ENCODE results near the gene UCHL3.

The UCHL3 gene

GRCh38 chr13:75518439-75519088 is 31.0 kb upstream of the UCHL3 start:
- H3K79me2 ChIP-seq (ENCODE audit: insufficient read depth, low read length) = no peaks in the 10 kb centered on the region
- no peak for TF ChIP-seq CTCF (IDR thresholded peaks at IDR 0.05; ENCODE audit: low read length)
- no peak for TF ChIP-seq EZH2 (IDR thresholded peaks at IDR 0.05; ENCODE audit: borderline replicate concordance, low read length)
- H3K36me3 ChIP-seq (ENCODE audit: insufficient read depth, low read length) = no peaks in the 10 kb centered on the region
- H3K27me3 ChIP-seq (ENCODE audit: insufficient read depth, low read length) = no peaks in the 10 kb centered on the region
- H3K4me2 ChIP-seq (ENCODE audit: low read length) = no peak overlapping the region
- H3K27ac ChIP-seq (ENCODE audit: low read depth, low read length, poor library complexity, severe bottlenecking) = no peak overlapping the region
- no peaks in the 10 kb centered on the region for H3F3A ChIP-seq (ENCODE audit: insufficient read depth, low read length)
- H3K4me1 ChIP-seq (ENCODE audit: insufficient read depth, low read length, severe bottlenecking) = no peaks in the 10 kb centered on the region
- 0 out of 2 replicates have a peak, but pooled peaks cover 3% of the 10 kb centered on the region for H3K9me3 ChIP-seq (ENCODE audit: low read length)
- H2AFZ ChIP-seq (ENCODE audit: low read length) = no peak overlapping the region
- no peak overlapping the region for H3K4me3 ChIP-seq (ENCODE audit: low read depth, low read length, poor library complexity, severe bottlenecking)
- no peaks in the 10 kb centered on the region for H4K20me1 ChIP-seq (ENCODE audit: insufficient read depth, low read length)
- no peaks in the 10 kb centered on the region for H3K9me2 ChIP-seq (ENCODE audit: low read depth, low read length)
- H3K9ac ChIP-seq (ENCODE audit: low read length) = no peak overlapping the region

- no peaks in the 10 kb centered on the region for H4K20me1 ChIP-seq (ENCODE audit: insufficient read depth, low read length)
- H3K4me2 ChIP-seq (ENCODE audit: low read length) = no peak overlapping the region
- no peak overlapping the region for H2AFZ ChIP-seq (ENCODE audit: low read length)
- H3K9me2 ChIP-seq (ENCODE audit: low read depth, low read length) = no peaks in the 10 kb centered on the region
- TF ChIP-seq EZH2 (IDR thresholded peaks at IDR 0.05; ENCODE audit: borderline replicate concordance, low read length) = no peak
- no peak for TF ChIP-seq CTCF (IDR thresholded peaks at IDR 0.05; ENCODE audit: low read length)
- no peaks in the 10 kb centered on the region for H3F3A ChIP-seq (ENCODE audit: insufficient read depth, low read length)
- H3K27me3 ChIP-seq (ENCODE audit: insufficient read depth, low read length) = no peaks in the 10 kb centered on the region
- 0 out of 2 replicates have a peak, but pooled peaks cover 3% of the 10 kb centered on the region for H3K9me3 ChIP-seq (ENCODE audit: low read length)
- H3K4me1 ChIP-seq (ENCODE audit: insufficient read depth, low read length, severe bottlenecking) = no peaks in the 10 kb centered on the region
- peaks cover 13% of the 10 kb centered on the region for H3K36me3 ChIP-seq (ENCODE audit: insufficient read depth, low read length)
- H3K9ac ChIP-seq (ENCODE audit: low read length) = no peak overlapping the region
- H3K79me2 ChIP-seq (ENCODE audit: insufficient read depth, low read length) = no peaks in the 10 kb centered on the region
- H3K27ac ChIP-seq (ENCODE audit: low read depth, low read length, poor library complexity, severe bottlenecking) = no peak overlapping the region
- H3K4me3 ChIP-seq (ENCODE audit: low read depth, low read length, poor library complexity, severe bottlenecking) = no peak overlapping the region
Observed at GRCh38 chr13:75521956-75522355, 27.6 kb upstream of the UCHL3 start.

- no peaks in the 10 kb centered on the region for H3K4me1 ChIP-seq (ENCODE audit: insufficient read depth, low read length, severe bottlenecking)
- H3K9me3 ChIP-seq (ENCODE audit: low read length) = no peaks in the 10 kb centered on the region
- H3K4me3 ChIP-seq (ENCODE audit: low read depth, low read length, poor library complexity, severe bottlenecking) = no peak overlapping the region
- H3K9me2 ChIP-seq (ENCODE audit: low read depth, low read length) = no peaks in the 10 kb centered on the region
- H3K4me2 ChIP-seq (ENCODE audit: low read length) = no peak overlapping the region
- H3K27ac ChIP-seq (ENCODE audit: low read depth, low read length, poor library complexity, severe bottlenecking) = no peak overlapping the region
- no peaks in the 10 kb centered on the region for H3K79me2 ChIP-seq (ENCODE audit: insufficient read depth, low read length)
- no peak overlapping the region for H3K9ac ChIP-seq (ENCODE audit: low read length)
- H2AFZ ChIP-seq (ENCODE audit: low read length) = no peak overlapping the region
- H4K20me1 ChIP-seq (ENCODE audit: insufficient read depth, low read length) = no peaks in the 10 kb centered on the region
- H3F3A ChIP-seq (ENCODE audit: insufficient read depth, low read length) = no peaks in the 10 kb centered on the region
- H3K36me3 ChIP-seq (ENCODE audit: insufficient read depth, low read length) = peaks cover 37% of the 10 kb centered on the region
- no peaks in the 10 kb centered on the region for H3K27me3 ChIP-seq (ENCODE audit: insufficient read depth, low read length)
- no peak for TF ChIP-seq CTCF (IDR thresholded peaks at IDR 0.05; ENCODE audit: low read length)
- no peak for TF ChIP-seq EZH2 (IDR thresholded peaks at IDR 0.05; ENCODE audit: borderline replicate concordance, low read length)
Observed at GRCh38 chr13:75530549-75530961, 19.0 kb upstream of the UCHL3 start.
